Motor neuron (in vitro differentiated cells): ENCODE results near the gene KCNQ1. TPM values are rescaled to one million over a fixed set of nuclear protein-coding genes. Genes with fewer than 3 reads are reported as not detected.

ENCODE experiments used
- ATAC-seq, 8 experiments: fragments of 200-7000 bp; cut with Tn5 transposase; replicated peaks in 6 of 8; 2 replicates each; pipeline ENCODE4 v1.8.0; 2021; ENCODE audit warnings: mild to moderate bottlenecking in 8 of 8, moderate library complexity in 8 of 8
- H3K27ac ChIP-seq, 2 donors: fragments of 250-450 bp; sonication (Bioruptor Pico); 2 replicates each; pipeline ENCODE4 v1.9.0; 2021; ENCODE audit warnings: antibody characterized with exemption in 2 of 2, mild to moderate bottlenecking in 2 of 2, moderate library complexity in 1 of 2
- H3K4me1 ChIP-seq, 2 donors: fragments of 250-450 bp; sonication (Bioruptor Pico); replicated peaks in 1 of 2; 2 replicates each; pipeline ENCODE4 v1.6.1; 2021; ENCODE audit warnings: antibody characterized with exemption in 2 of 2, mild to moderate bottlenecking in 2 of 2, moderate library complexity in 1 of 2
- H3K4me3 ChIP-seq, 5 donors: fragments of 250-450 bp; sonication (Bioruptor Pico); 2 replicates each; pipeline ENCODE4 v1.9.0; 2021; ENCODE audit warnings: antibody characterized with exemption in 5 of 5, mild to moderate bottlenecking in 5 of 5, moderate library complexity in 4 of 5
- WGBS, 10 experiments: fragments of 450-650 bp; shearing (Covaris generic); methylation state at CpG; one replicate each; pipeline ENCODE4 v1.0.0; 2022; 5-methylcytosine and 5-hydroxymethylcytosine counted together
- in situ Hi-C, 9 experiments: fragments of 400-800 bp; cut with MboI; loops; one replicate each; pipeline ENCODE4 v1.15.0; 2021; ENCODE audit warnings: low sequenced_read_pairs in 9 of 9, low pct_unique_long_range_greater_than_20kb in 2 of 9; ENCODE audit not compliant: unreplicated experiment in 9 of 9
- total RNA-seq, 8 experiments: library from RNA; unstranded; fragments of 300-600 nt; gene quantifications; 2 replicates each; pipeline versions ENCODE4 v1.2.3 to v1.2.4, GENCODE V29; 2022

KCNQ1 gene
- total RNA-seq, 8 experiments from 2014 or later: 0.04 to 0.66 (median 0.20) TPM; not detected in 2

DNA sequence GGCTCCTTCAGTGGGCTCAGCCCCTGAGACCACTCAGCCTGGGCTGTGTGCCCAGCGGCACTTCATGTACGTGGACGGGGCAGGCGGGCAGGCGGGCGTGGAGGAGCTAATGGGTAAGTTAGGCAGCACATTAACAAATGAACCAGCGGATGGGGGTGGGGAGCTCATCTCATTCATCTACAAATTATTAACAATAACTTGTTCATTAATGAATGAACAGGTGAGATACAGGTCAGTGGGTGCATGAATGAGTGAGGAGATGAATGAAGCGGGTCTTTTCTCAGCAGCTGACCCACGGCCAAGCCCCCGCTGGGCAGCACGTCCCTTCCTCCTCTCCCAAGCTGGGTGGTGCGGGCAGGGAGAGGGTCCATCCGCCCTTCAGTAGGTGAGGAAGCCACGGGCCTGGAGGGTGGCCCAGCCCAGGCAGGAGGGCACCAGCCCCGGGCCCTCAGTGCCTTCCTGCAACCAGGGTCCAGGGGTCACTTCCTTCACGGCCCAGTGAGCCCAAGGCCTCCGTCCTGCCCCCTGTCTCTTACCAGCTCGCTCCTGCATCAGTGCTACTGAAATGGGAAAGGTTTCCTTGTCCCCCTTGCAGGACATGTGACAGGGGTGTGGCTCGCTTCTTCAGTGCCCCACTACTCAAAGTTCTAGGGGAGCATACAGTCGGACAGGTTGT, 315.5 kb downstream of the KCNQ1 start:
- ATAC-seq: no peak
- Histone ChIP-seq H3K4me3 (no peak overlapping the region), H3K4me1 (no peaks in the 10 kb centered on the region), H3K27ac (no peak overlapping the region)
- in situ Hi-C loops: no loop called here
- 59 to 92% (median 79%) methylated on average over 1 to 9 of the region's 20 CpGs; no CpG with 5 or more reads in 2 of the 10 experiments for WGBS, 10 experiments

DNA sequence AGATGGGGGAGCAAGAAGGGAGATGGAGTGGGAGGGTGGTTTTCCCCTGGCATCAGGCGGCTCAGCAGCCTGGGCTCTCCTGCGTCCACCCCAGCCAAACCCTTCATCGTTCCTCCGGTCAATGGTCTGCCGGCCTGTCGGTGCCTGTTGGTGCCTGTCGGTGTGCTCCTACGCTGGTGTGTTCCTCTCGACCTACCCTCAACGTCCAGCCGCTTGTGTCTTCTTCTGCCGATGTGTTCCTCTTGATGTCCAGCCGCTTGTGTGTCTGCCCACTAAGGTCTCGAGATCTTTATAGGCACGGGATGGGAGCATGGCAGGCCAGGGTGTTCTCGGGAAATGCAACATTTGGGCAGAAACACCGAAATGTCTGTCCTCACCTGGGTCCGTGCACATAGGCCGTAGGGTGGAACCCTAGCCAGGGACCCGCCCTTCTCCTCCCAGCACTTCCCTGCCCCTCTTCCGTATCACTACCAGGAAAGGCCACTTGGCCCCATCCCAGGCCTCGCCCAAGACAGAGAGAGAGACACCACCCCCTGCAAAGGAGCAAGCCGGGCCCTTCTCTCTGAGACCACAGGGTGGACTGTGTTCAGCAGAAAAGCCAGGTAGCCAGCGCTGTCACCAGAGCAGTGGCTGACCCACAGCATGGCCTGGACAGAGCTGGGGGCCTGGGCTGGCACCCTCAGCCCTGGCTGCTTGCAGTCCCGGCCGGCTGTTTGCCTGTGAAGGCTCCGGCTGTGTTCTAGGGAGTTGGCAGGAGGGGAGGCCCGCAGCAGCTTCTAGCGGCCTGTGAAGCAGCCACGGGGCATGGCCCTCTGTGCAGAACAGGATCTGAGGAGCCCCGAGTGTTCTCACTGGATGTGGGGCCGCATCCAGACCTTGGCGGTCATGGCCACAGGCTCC, 316.6 kb downstream of the KCNQ1 start:
- in situ Hi-C loops: no loop called here
- ATAC-seq: peak in 3 of 8 experiments; percentile 48 to 62 (median 49)
- Histone ChIP-seq H3K4me3 (no peak overlapping the region), H3K27ac (no peak overlapping the region), H3K4me1 (no peaks in the 10 kb centered on the region)
- 10 to 100% (median 88%) methylated on average over 2 to 15 of the region's 33 CpGs; no CpG with 5 or more reads in 2 of the 10 experiments for WGBS, 10 experiments

DNA sequence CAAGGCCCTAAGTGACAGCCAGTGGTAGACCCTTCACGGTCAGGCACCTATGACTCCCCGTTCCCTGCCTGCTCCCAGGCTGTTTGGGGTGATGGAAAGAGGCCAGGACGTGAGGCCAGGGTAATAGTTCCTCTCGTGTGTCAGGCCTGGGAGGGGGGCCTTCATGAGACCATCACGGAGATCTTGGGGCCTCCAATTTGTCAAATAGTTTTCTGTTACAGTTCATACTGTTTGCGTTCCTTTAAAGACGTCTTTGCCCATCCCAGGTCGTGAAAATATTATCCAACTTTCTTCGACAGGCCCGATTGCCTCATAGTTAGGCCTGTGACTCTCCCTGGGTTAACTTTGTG, 317.2 kb downstream of the KCNQ1 start:
- WGBS, 10 experiments: 39 to 100% (median 75%) methylated on average over 1 to 5 of the region's 10 CpGs; no CpG with 5 or more reads in 2 of the 10 experiments
- ATAC-seq: no peak
- Histone ChIP-seq H3K27ac (no peak overlapping the region), H3K4me3 (no peak overlapping the region), H3K4me1 (no peaks in the 10 kb centered on the region)
- in situ Hi-C loops: no loop called here

DNA sequence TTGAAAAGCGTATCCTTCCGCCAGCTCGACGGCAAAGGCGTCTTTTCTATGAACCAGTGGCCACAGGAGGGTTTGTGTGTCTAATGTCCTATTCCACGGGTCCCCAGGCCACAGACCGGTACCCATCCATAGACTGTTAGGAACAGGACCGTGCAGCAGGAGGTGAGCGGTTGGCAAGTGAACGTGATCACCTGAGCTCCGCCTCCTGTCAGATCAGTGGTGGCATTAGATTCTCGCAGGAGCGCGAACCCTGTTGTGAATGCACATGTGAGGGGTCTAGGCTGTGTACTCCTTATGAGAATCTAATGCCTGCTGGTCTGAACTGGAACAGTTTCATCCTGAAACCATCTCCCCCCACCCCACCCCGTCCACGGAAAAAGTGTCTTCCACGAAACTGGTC, 317.6 kb downstream of the KCNQ1 start:
- in situ Hi-C loops: no loop called here
- 84 to 94% (median 89%) methylated on average over 3 to 12 of the region's 17 CpGs; no CpG with 5 or more reads in 2 of the 10 experiments for WGBS, 10 experiments
- no peak for ATAC-seq
- Histone ChIP-seq H3K4me1 (no peaks in the 10 kb centered on the region), H3K27ac (no peak overlapping the region), H3K4me3 (no peak overlapping the region)

DNA sequence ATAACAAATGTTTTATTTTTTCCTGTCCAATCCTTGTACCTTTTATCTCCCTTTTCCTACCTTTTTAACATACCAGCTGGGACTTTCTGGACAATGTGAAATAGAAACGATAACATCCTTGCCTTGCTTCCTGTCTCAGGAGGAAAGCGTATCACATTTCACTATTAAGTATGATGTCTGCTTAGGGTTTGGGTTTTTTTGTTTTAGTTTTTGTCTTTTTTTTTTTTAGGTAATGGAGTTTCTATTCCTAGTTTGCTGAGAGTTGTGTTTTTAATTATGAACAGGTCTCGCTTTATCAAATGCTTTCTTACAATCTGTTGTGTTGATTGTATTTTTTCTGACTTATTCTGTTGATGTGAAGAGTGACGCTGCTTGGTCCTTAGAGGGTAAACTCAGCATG, 319.2 kb downstream of the KCNQ1 start:
- in situ Hi-C loops: no loop called here
- no peak for ATAC-seq
- Histone ChIP-seq H3K4me1 (no peaks in the 10 kb centered on the region), H3K4me3 (no peak overlapping the region), H3K27ac (no peak overlapping the region)
- whole genome bisulfite sequencing, 10 experiments: 48 to 100% (median 86%) methylated on average over 2 to 4 of the region's 4 CpGs

DNA sequence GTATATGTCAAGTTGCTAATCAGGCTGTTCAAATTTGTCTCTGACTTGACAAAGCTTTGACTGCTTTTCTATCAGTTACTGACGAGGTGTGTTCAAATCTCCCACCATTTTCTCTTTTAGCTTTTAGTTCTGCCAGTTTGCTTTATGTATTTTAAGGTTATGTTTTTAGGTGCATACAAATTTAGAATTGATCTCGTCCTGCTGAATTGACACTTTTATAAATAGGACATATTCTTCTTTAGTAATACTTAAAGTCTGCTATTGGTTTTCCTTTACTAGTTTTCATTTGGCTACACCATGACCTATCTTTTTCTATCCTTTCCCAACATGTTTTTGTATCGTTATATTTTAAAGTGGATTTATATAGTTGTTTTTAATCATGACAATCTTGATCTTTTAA, 320.7 kb downstream of the KCNQ1 start:
- Histone ChIP-seq H3K27ac (no peak overlapping the region), H3K4me3 (no peak overlapping the region), H3K4me1 (no peaks in the 10 kb centered on the region)
- 37 to 93% (median 80%) methylated on average over 1 to 3 of the region's 3 CpGs for WGBS, 10 experiments
- in situ Hi-C loops: no loop called here
- ATAC-seq: no peak

DNA sequence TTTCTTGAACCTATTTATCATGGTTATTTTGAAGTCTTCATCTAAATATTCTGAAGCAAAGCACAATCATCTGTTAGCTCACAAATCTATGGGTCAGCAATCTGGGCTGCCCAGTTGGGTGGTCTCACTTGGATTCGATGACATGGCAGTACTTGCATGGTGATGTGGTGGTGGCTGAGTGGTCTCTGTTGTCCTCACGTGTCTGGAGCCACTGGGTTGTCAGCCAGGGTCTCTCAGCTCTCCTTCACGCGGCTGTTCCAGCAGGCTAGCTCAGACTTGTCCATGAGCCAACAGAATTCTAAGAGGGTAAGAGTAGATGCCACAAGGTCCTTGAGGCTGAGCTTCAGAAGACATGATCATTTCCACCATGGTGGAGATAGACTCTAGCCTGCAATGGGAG, 321.4 kb downstream of the KCNQ1 start:
- no peak for ATAC-seq
- H3K27ac ChIP-seq: no peak overlapping the region
- no peak overlapping the region for H3K4me3 ChIP-seq
- peaks cover 0 to 1% of the 10 kb centered on the region in 2 donors for H3K4me1 ChIP-seq
- in situ Hi-C loops: no loop called here
- 17 to 100% (median 73%) methylated on average over 1 to 4 of the region's 4 CpGs; no CpG with 5 or more reads in 5 of the 10 experiments for WGBS, 10 experiments

DNA sequence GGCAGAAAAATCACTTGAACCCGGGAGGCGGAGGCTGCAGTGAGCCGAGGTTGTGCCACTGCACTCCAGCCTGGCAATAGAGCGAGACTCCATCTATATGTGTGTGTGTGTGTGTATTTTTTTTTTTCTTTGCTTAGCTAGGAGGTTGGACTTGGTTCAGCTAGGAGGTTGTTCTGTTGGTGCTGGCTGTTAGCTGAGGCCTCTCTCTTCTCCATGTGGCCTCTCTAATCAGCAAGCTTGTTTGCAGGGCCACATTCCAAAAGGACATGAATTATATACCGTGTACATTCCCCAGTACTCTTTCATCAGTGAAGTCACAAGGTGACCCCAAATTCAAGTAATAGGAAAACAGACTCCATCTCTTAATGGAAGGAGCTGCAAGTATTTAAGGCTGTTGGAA, 322.3 kb downstream of the KCNQ1 start:
- Histone ChIP-seq H3K4me1 (peaks cover 8 to 10% of the 10 kb centered on the region in 2 donors), H3K27ac (no peak overlapping the region), H3K4me3 (no peak overlapping the region)
- in situ Hi-C loops: no loop called here
- no peak for ATAC-seq
- WGBS, 10 experiments: 88 to 100% (median 96%) methylated on average over 2 to 5 of the region's 5 CpGs; no CpG with 5 or more reads in 4 of the 10 experiments

DNA sequence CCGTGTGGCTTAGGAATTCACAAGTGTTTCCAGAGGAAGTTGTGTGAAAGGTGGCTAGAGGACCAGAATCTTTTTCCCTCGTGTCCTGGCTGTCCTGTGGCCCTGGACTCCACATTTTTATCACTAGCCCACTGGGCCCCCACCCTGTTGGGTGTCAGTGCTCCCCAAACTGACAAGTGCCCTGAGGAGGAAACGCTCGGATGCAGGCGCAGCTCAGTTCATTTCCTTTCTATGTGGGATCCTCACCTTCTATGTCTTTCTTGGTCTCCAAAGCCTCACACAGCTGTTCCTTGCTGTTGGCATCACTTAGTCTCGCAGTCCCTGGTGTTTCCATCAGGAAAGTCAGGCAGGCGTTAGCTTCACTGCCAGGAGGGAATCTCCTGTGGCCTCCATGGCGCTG, 323.0 kb downstream of the KCNQ1 start:
- H3K27ac ChIP-seq: no peak overlapping the region
- no peak overlapping the region for H3K4me3 ChIP-seq
- in situ Hi-C loops: no loop called here
- WGBS, 10 experiments: 60 to 100% (median 100%) methylated on average over 1 to 2 of the region's 8 CpGs; no CpG with 5 or more reads in 2 of the 10 experiments
- ATAC-seq: no peak
- peaks cover 11 to 14% of the 10 kb centered on the region in 2 donors for H3K4me1 ChIP-seq

DNA sequence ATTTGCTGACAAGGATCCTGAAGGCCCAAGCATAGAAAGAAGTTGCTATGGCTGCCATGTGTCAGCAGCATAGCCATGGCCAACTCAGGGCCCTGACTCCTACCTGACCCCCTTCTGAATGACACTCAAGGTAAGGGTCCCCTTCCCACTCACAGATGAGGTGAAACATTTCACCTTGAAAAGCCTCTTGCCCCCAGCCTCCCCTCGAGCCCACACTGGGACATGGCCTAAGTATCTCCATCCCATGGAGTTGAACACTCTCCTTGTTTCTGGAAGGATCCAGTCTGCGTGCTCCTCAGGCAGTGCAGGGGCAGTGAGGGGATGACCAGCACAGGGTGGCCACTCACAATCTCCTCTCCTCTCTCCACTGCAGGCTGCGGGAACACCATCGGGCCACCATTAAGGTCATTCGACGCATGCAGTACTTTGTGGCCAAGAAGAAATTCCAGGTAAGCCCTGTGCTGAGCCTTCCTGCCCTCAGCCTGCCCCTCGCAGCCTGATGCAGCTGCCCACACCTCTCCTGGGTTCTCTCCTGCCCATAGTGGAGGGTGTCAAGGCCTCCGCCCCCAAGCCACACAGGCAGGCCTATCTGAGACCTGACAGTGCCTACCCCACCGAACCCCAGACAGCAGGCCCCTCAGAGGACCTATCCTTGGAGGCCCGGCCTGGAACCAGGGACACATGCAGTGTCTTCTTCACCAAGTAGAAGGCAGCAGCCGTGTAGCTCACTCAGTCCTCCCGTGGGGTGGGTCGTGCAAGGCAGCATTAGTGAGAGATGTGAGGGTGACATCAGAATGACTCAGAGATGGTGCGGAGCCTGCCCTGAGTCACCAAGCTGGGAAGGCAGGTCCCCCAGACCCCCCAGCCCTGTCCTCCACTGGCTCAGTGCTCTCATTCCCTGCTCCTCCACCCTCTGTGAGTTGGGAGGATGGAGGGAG, 323.9 kb downstream of the KCNQ1 start:
- WGBS, 10 experiments: 80 to 100% (median 93%) methylated on average over 1 to 6 of the region's 14 CpGs; no CpG with 5 or more reads in 3 of the 10 experiments
- in situ Hi-C loops: no loop called here
- H3K4me1 ChIP-seq: peaks cover 11 to 14% of the 10 kb centered on the region in 2 donors
- ATAC-seq: peak in 7 of 8 experiments; percentile 65 to 98 (median 96)
- H3K4me3 ChIP-seq: no peak overlapping the region
- H3K27ac ChIP-seq: no peak overlapping the region

DNA sequence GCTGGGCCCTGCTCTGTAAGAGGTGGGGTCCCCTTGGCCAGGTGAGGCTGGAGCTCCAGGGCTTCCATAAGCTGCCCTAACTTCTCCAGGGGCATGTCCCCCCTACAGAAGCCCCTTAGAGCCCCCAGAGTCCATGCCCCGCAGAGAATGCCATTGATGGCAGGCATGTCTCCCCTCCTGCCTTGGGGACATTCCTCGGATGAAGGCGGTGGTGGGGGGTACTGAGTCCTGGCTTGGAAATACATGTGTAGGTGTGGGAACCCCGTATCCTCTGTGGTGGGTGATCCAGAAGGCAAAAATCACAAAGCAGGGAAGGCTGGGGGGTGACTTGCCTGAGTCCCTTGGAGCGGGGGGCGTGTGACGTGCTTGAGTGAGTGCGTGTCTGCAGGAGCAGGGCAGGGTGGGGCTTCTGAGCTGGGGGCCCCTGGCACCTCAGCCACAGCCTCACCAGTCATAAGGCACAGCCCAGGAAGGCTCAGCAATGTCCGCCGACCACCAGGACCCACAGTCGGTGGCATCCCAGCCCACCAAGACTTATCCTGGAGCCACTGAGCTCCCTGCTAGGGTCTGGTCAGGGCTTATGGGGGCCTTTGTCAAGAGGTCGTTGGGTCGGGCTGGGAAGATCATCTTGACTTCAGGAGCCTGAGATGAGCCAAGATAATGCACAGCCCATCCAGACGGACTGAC, 324.7 kb downstream of the KCNQ1 start:
- ATAC-seq: peak in 2 of 8 experiments; percentile 0 to 2
- in situ Hi-C loops: no loop called here
- Histone ChIP-seq H3K4me1 (peaks cover 11 to 14% of the 10 kb centered on the region in 2 donors), H3K27ac (no peak overlapping the region), H3K4me3 (no peak overlapping the region)
- WGBS, 10 experiments: 94 to 100% (median 100%) methylated on average over 1 to 3 of the region's 14 CpGs; no CpG with 5 or more reads in 7 of the 10 experiments

DNA sequence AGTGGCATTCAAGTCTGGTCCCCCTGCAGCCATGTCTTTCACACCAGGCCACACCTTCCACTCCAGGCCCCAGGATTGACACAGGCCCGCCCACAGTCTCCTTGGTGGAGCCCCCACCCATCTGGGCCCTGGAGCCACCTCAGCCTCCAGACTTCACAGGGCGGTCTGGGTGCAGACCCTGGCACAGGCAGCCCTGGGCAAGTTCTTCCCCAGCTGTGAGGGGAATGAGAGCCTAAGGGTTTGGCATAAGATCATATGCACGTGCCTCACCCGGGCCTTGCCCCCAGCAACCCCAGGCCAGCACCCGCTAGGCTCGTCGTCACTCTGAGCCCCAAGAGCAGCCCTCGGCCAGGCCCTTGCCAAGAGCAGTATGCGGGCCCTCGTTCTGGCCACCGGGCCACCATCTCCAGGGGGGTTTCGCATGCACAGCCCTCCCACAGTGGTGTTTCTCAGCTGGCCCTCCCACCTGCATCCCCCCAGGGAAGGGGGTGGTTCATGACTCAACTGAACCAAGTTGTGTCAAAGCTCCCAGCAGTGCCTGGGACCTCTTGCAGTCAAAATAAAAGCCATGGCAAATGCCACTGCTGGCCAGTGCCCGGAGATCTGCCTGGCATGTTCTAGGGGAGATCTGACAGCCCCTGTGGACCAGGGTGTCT, 325.4 kb downstream of the KCNQ1 start:
- in situ Hi-C loops: no loop called here
- no peak overlapping the region for H3K27ac ChIP-seq
- WGBS, 10 experiments: 30 to 100% (median 60%) methylated on average over 1 to 2 of the region's 13 CpGs; no CpG with 5 or more reads in 6 of the 10 experiments
- H3K4me1 ChIP-seq: peaks cover 11 to 14% of the 10 kb centered on the region in 2 donors
- ATAC-seq: peak in 2 of 8 experiments; percentile 11 to 33
- H3K4me3 ChIP-seq: no peak overlapping the region
